ENCODE measurements around the gene ATM.

GRCh38 chr11:108289699-108290098, 66.8 kb downstream of the ATM start:
- TF ChIP-seq CTCF (IDR thresholded peaks at IDR 0.05; ENCODE audit: poor library complexity) (no peak), EZH2 (IDR thresholded peaks at IDR 0.05; ENCODE audit: borderline replicate concordance) (no peak), EZH2phosphoT487 (IDR thresholded peaks at IDR 0.05; ENCODE audit: low read depth, severe bottlenecking, unreplicated experiment) (no peak)

Data from hepatocyte (in vitro differentiated cells).